HG03064 (cell line): ENCODE results near the gene MAP3K20.
"Not testable (repeated sequence)": the region's sequence is repeated elsewhere in the genome, so short reads cannot be mapped to it uniquely, and the experiment has no call there.

Source experiments
- ATAC-seq: cut with Tn5 transposase; IDR thresholded peaks from one replicate; pipeline ENCODE4 v1.9.1; 2021; ENCODE audit warnings: low read depth; ENCODE audit not compliant: unreplicated experiment

The MAP3K20 gene

DNA sequence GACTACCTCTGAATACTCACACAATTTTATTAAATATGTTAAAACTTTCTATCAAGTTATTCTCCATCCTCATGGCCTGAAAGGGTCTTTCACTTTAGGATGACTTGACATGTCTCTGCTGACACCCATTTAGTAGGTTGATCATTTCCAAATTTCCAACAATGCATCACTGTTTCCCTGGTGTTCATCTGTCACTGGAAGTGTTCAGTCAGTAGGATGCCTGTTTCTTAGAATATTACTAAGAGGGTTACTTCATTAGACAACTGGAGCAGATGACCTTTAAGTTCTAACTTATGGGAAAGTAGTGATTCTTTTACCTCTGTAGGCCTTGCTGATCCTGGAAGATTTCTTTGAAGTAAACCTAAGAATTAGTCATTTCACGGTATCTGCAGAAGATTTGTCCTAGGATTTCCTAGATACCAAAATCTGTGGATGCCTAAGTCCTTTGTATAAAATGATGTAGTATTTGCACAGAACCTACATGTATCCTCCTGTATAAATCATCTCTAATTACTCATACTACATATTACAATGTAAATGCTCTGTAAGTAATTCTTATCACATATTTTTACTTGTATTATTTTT, 77.7 kb downstream of the MAP3K20 start:
- no peak for ATAC-seq

DNA sequence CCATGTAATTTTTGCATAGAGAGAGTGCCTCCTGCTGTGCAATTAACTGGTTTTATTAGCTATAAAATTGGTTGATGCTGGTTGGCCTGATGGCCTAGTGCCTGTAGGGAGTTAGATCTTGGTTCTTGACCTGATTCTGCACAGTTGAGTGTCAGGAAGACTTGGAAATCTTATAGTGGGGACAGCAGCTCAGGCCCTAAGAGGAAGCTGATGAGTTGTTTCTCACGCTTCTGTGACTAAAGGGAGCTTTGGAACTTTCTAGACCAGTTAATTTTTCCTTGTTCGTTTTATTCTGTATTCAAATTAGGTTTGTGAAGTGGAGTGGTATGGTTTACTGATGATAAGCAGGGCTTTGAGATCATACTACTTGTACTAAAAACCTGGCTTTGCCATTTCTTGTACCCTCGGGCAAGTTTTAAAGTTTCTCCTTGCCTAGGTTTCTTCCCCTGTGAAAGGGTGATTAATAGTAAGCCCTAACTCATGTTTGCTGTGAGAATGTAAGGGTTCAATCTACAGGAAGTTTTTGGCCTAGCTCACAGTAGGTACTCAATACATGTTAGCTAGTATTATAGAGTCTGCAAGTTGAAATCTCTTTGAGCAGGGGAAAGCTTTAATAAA, 82.1 kb downstream of the MAP3K20 start:
- no peak for ATAC-seq

- ATAC-seq = no peak
Observed at GRCh38 chr2:173159791-173160463, 84.3 kb downstream of the MAP3K20 start.

DNA sequence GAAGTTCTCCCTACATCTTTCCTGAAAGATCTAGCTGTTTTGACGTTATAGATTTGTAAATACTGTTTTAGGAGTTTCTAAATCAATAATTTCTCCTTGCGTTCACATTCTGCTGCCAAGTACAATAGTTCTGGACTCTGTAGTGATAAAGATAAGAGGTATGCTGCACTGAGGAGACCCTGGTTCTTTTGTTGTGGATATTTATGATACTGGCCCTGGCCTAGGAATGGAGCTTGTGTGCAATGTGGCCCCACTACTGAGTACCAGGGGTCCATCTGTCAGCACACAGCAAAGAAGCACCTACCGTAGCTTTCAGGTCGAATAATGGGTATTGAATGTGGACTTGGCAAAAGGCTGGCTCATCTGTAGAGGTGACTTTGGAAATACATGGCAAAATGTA, 85.0 kb downstream of the MAP3K20 start:
- no peak for ATAC-seq

- no peak for ATAC-seq
Observed at GRCh38 chr2:173161040-173161439, 85.4 kb downstream of the MAP3K20 start.

DNA sequence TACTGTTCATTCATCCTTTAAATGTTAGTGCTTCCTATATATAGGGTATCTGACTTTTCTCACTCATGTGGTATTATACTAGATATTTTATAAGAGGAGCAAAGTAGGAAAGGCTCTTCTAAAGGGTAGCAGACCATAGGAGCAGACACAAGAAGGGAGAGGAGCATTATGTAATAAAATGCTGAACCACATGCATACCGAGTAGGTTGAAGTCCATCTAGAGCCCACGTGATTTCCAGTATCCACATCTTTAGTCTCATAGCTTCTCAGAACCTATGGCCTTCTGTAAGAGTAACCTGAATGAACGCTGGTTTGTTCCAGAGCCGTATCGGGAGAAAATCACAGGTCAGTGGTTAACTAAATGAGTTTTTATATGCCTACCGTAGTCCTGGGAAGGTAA, 85.9 kb downstream of the MAP3K20 start:
- no peak for ATAC-seq

DNA sequence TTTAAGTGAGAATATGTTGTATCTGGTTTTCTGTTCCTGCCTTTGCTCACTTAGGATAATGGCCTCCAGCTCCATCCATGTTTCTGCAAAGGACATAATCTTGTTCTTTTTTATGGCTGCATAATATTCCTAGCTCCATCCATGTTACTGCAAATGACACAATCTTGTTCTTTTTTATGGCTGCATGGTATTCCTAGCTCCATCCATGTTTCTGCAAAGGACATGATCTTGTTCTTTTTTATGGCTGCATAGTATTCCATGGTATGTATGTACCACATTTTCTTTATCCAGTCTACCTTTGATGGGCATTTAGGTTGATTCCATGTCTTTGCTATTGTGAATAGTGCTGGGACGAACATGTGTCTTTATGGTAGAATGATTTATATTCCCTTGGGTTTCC, 87.7 kb downstream of the MAP3K20 start:
- ATAC-seq = not testable (repeated sequence)

GRCh38 chr2:173164396-173164795, 88.8 kb downstream of the MAP3K20 start:
- ATAC-seq = no peak

DNA sequence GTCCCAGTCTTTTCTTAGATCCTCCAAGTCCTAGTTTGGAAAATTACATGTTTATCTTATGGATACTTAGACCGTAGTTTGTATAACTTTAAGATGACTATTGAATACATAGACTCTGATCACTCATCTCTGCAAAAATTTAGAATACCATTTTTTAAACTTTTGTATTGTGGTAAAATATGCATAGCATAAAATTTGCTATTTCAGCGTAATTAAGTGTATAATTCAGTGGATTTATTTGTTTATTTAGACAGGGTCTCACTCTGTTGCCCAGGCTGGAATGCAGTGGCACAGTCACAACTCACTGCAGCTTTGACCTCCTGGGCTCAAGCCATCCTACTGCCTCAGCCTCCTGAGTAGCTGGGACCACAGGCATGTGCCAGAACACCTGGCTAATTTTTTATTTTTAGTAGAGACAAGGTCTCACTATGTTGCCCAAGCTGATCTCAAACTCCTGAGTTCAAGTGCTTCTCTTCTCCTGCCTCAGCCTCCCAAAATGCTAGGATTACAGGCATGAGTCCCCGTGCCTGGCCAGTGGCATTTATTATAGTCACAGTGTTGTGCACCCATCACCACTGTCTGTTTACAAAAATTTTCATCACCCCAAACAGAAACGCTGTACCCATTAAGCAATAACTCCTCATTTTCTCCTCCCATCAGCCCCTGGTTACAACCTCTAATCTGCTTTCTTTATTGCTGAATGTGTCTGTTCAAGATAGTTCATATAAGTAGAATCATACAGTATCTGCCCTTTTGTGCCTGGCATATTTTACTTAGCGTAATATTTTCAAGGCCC, 90.0 kb downstream of the MAP3K20 start:
- ATAC-seq = no peak

GRCh38 chr2:173171321-173171720, 95.7 kb downstream of the MAP3K20 start:
- ATAC-seq = no peak

- no peak for ATAC-seq
Observed at GRCh38 chr2:173171924-173172643, 96.4 kb downstream of the MAP3K20 start.

DNA sequence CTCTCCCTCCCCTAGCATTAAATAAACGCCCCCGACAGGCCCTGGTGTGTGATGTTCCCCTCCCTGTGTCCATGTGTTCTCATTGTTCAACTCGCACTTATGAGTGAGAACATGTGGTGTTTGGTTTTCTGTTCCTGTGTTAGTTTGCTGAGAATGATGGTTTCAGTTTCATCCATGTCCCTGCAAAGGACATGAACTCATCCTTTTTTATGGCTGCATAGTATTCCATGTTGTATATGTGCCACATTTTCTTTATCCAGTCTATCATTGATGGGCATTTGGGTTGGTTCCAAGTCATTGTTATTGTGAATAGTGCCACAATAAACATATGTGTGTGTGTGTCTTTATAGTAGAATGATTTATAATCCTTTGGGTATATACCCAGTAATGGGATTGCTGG, 98.7 kb downstream of the MAP3K20 start:
- not testable (repeated sequence) for ATAC-seq

DNA sequence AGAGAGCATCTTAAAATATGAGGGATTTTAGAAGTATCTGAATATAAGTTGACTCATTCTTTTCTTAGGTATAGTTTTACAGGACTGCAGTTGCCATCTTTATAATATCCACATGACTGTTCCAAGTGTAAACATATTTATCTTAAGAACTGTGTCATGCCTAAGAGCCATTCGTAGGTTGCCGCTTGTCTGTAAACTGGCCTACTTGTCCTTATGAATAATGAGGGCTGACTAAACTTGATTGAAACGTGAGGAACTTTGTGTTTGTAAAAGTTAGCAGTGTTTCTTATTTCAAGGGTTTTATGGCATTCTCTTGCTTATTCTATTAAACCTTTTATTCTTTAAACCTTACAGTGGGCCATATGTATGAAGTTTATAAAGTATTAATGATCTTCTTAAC, 99.6 kb downstream of the MAP3K20 start:
- ATAC-seq = no peak

GRCh38 chr2:173181982-173182381, 106.3 kb downstream of the MAP3K20 start:
- ATAC-seq = no peak

DNA sequence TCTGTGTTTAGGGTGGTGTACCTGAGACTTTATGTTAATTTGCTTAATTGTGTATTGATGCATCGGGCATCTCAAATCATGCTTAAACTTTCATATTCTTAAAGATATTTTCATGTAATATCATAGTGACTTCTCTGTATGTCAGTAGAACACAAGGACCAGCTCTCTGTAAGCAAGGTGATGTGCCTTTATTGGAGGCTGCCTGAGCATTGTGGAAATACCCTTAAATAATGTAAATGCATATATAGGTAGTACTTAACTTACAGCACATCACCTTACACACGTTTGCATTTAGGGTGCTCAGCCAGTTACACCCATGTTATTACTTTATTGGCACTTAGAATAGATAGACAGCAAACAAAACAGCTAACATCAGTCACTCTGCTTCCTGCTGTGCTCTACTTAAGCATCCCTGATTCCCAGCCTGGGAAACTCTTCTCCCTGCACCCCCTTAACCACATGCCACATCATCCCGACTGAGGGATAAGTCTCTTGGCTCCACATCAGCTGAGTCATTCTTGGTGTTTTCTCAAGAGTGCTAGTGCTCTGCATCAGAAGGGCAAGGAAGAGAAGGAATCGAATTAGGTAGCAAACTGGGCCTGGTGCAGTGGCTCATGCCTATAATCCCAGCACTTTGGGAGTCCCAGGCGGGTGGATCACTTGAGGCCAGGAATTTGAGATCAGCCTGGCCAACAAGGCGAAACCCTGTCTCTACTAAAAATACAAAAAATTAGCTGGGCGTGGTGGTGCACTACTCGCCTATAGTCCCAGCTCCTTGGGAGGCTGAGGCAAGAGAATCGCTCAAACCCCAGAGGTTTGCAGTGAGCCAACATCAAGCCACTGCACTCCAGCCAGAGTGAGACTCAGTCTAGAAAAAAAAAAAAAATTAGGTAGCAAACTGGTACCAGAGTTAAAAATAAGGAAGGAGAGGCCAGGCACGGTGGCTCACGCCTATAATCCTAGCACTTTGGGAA, 108.7 kb downstream of the MAP3K20 start:
- ATAC-seq = no peak

GRCh38 chr2:173185437-173185836, 109.8 kb downstream of the MAP3K20 start:
- ATAC-seq = no peak

DNA sequence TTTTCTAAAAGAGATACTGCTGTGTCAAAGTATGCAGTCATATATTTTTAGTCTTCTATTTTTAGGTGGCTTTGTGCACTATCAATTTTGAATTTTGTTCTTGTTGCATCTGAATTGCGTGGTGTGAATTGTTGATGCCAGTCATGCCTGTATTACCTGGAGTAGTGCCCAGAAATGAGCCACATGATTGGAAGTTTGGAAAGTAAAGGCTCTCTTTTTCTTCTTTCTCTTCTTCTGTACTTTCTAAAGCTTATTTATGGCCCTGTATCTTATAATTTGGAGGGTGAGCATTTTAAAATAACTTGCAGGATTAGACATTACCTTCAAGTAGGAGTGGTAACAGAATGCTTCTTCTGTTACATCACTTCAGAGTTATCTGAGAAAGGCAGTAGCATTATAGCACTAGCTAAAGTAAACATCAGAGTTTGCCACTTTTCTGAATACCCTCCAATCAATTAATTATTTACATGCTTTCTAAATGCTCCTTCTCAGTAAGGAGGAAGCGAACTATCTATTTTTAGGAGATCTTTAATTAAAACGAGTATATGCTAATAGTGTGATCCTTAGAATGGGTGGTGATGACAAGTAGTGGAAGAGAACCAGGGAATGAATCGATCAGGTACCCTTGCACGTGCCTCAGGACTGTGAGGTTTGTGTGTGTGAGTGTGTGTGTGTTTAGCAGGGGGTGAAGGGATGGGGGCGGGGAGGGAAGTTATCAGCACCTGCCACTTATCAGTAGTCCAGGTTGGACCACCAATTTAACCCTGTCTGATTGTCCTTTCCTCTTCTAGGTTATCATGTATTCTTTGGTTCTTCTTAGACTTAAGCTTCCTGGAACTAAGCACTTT, 112.5 kb downstream of the MAP3K20 start:
- ATAC-seq = no peak

- ATAC-seq = no peak
Observed at GRCh38 chr2:173191601-173192000, 116.0 kb downstream of the MAP3K20 start.

DNA sequence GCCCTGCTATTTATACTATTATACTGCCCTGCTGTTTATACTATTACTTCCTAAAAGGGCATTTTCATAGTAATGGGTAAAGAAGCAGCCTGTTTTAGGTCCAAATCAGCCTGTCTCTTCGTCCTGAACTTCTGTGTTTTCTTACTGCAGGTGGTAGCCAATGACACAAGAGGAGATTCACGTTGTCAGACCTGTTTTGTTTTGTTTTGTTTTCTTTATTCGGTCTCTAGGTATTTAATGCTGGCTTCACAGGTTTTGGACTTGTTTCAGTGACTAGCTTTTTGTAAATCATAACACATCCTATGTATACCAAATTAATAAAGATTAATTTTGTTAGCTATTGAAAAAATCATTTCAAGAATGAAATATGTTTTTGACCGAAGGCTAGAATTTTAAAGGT, 116.4 kb downstream of the MAP3K20 start:
- ATAC-seq = no peak
